A673 (cell line): ENCODE measurements around the gene LPP. TPM values are rescaled to one million over a fixed set of nuclear protein-coding genes. Genes with fewer than 3 reads are reported as not detected.

Experiments
- BruUV-seq: library from RNA; stranded (reverse); fragments of 400-500 nt; replicated peaks from 2 replicates; lab custom pipeline; 2021; lab: Mats Ljungman, UMichigan
- CTCF ChIA-PET: fragments of 300-600 bp; sonication (Branson Sonifier 250); formaldehyde crosslinking; loops from one replicate; lab custom pipeline; 2022; ENCODE audit warnings: antibody characterized with exemption; lab: Charles Lee
- POLR2A ChIA-PET: fragments of 300-600 bp; sonication (Branson Sonifier 250); formaldehyde crosslinking; loops from one replicate; lab custom pipeline; 2022; ENCODE audit warnings: antibody characterized with exemption; ENCODE audit not compliant: low non-redundant PET; lab: Charles Lee
- DNase-seq: peaks from one replicate; pipeline ENCODE4 v3.0.0-alpha.2; 2015; ENCODE audit warnings: low spot score
- H3K27ac ChIP-seq: fragments of 200-600 bp; sonication (generic); 2 replicates; pipeline ENCODE4 v1.5.1; 2016; ENCODE audit warnings: mixed run types, low read depth, mild to moderate bottlenecking, mixed read lengths, antibody characterized with exemption, low read length; ENCODE audit not compliant: poor library complexity, severe bottlenecking
- H3K27me3 ChIP-seq: fragments of 200-600 bp; sonication (generic); replicated peaks from 2 replicates; pipeline ENCODE4 v1.6.1; 2017; ENCODE audit warnings: mixed run types, low read depth, mild to moderate bottlenecking, mixed read lengths, antibody characterized with exemption, low read length; ENCODE audit not compliant: insufficient read depth, poor library complexity
- H3K36me3 ChIP-seq: fragments of 200-600 bp; sonication (generic); 2 replicates; pipeline ENCODE4 v1.6.1; 2016; ENCODE audit warnings: mixed run types, mild to moderate bottlenecking, mixed read lengths, antibody characterized with exemption, low read length; ENCODE audit not compliant: insufficient read depth, poor library complexity, severe bottlenecking
- H3K4me1 ChIP-seq: fragments of 200-600 bp; sonication (generic); 2 replicates; pipeline ENCODE4 v1.6.1; 2017; ENCODE audit warnings: mixed run types, mild to moderate bottlenecking, mixed read lengths, antibody characterized with exemption, low read length; ENCODE audit not compliant: insufficient read depth, poor library complexity, severe bottlenecking
- H3K4me3 ChIP-seq: fragments of 200-600 bp; sonication (generic); 2 replicates; pipeline ENCODE4 v1.5.1; 2016; ENCODE audit warnings: low read depth, mixed run types, mild to moderate bottlenecking, mixed read lengths, low read length; ENCODE audit not compliant: poor library complexity, severe bottlenecking
- H3K9me3 ChIP-seq: fragments of 200-600 bp; sonication (generic); 2 replicates; pipeline ENCODE4 v1.6.1; 2016; ENCODE audit warnings: mixed run types, low read depth, mild to moderate bottlenecking, mixed read lengths, antibody characterized with exemption, low read length; ENCODE audit not compliant: poor library complexity, severe bottlenecking
- EZH2 ChIP-seq: fragments of 200-600 bp; sonication (generic); IDR thresholded peaks from 2 replicates; pipeline ENCODE4 v1.6.1; 2017; ENCODE audit warnings: borderline replicate concordance, low read depth, mild to moderate bottlenecking, mixed read lengths, antibody characterized with exemption, low read length; ENCODE audit not compliant: poor library complexity, severe bottlenecking
- intact Hi-C: fragments of 100-400 bp; cut with micrococcal nuclease; formaldehyde crosslinking; loops from one replicate; pipeline ENCODE4 v1.10.0; 2022; ENCODE audit not compliant: unreplicated experiment
- total RNA-seq: library from RNA; stranded (reverse); gene quantifications from 2 replicates; pipeline ENCODE4 v1.2.3, GENCODE V29; 2021
- TF ChIP-seq, protein P1 (sequence below): fragments of 300-800, 200-600 bp; sonication (generic); conservative IDR thresholded peaks from 2 replicates; pipeline ENCODE4 v1.5.1; 2017; ENCODE audit warnings: low read depth, mild to moderate bottlenecking, antibody characterized with exemption, low read length, moderate library complexity, mixed read lengths

LPP gene
- total RNA-seq, 1 experiment from 2014 or later, result 39.7 TPM

DNA sequence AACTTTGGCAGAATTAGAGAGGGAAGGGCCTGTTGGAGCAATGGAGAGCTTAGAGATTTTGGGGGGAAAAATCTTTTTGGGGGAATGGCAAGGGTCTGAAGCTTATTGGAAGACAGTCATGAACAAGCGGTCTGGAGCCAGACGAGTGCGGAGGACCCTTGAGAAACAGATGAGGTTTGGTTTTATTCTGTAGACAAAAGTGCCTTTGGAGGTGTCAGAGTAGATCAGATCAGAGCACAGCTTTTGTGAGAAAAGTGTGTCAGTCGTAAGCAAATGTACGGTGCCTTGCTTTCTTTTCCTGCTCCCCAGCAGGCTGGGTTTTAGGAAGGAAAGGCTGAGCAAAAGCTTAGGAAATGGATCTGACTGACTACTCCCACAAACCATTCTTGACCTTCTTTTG lies 781.0 kb downstream of the LPP start:
- intact Hi-C loops, result no loop called here
- H3K9me3 ChIP-seq, result no peaks in the 10 kb centered on the region
- no peaks in the 10 kb centered on the region for H3K4me1 ChIP-seq
- BruUV-seq, result no TSS peak
- no peak overlapping the region for H3K27ac ChIP-seq
- H3K36me3 ChIP-seq, result no peaks in the 10 kb centered on the region
- DNase-seq, result no peak
- TF ChIP-seq EZH2, result no peak
- TF ChIP-seq, protein P1, sequence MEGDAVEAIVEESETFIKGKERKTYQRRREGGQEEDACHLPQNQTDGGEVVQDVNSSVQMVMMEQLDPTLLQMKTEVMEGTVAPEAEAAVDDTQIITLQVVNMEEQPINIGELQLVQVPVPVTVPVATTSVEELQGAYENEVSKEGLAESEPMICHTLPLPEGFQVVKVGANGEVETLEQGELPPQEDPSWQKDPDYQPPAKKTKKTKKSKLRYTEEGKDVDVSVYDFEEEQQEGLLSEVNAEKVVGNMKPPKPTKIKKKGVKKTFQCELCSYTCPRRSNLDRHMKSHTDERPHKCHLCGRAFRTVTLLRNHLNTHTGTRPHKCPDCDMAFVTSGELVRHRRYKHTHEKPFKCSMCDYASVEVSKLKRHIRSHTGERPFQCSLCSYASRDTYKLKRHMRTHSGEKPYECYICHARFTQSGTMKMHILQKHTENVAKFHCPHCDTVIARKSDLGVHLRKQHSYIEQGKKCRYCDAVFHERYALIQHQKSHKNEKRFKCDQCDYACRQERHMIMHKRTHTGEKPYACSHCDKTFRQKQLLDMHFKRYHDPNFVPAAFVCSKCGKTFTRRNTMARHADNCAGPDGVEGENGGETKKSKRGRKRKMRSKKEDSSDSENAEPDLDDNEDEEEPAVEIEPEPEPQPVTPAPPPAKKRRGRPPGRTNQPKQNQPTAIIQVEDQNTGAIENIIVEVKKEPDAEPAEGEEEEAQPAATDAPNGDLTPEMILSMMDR, result no peak
- ChIA-PET POLR2A (interaction anchor here (0.6 kb wide), 1 partner anchor 1957 kb away, joined by 3 read pairs; no protein-coding TSS in a partner anchor), CTCF (no interaction called here)
- H3K27me3 ChIP-seq, result no peaks in the 10 kb centered on the region
- H3K4me3 ChIP-seq, result no peak overlapping the region

DNA sequence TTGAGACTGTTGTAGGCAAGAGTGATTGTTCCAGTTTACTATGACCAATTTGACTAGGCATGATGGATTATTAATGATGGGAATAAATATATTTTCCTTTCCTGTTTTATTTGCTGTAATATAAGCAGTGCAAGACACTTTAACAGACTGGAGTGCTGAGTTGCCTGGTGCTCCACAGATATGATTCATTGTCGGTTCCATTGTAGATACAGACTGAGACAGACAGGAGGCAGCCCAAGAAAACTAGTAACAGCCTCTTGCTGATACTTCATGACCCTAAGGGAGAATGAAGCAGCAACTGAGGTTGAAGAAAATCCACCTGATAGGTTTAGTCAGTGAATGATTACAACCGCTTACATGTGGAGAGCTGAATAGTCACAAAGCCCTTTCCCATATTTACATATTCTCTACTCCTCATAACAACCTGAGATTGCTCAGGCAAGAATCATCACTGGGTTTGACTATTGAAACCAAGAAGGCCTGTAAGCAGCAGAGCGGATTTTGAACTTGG lies 782.7 kb downstream of the LPP start:
- H3K4me1 ChIP-seq, result no peaks in the 10 kb centered on the region
- ChIA-PET CTCF (no interaction called here), POLR2A (interaction anchor here (0.6 kb wide), 1 partner anchor 1192 kb away, joined by 4 read pairs; no protein-coding TSS in a partner anchor)
- no TSS peak for BruUV-seq
- intact Hi-C loops, result no loop called here
- TF ChIP-seq EZH2, result no peak
- TF ChIP-seq, protein P1, result no peak
- H3K9me3 ChIP-seq, result no peaks in the 10 kb centered on the region
- DNase-seq, result no peak
- H3K27me3 ChIP-seq, result no peaks in the 10 kb centered on the region
- no peak overlapping the region for H3K27ac ChIP-seq
- no peaks in the 10 kb centered on the region for H3K36me3 ChIP-seq
- H3K4me3 ChIP-seq, result no peak overlapping the region

DNA sequence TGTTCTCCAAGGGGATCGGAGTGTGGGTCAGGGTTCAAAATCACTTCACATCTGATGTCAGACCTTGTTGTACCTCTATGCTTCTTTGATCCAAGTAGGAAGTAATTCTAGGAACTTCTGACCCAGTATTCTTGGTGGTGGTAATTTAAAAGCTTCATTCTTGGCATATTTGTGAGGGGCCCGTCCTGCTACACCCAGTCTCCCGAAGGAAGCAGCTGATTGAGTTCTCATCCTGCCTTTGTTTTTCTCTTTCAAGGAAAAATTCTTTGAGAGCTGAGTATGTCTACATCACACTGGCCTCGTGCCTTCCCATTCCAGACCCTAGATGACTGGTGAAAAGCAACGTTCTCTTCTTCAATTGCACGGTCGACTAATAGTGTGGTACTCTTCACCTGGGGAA lies 783.4 kb downstream of the LPP start:
- H3K4me3 ChIP-seq, result no peak overlapping the region
- no peak for DNase-seq
- no peaks in the 10 kb centered on the region for H3K36me3 ChIP-seq
- CTCF ChIA-PET, result no interaction called here
- no TSS peak for BruUV-seq
- TF ChIP-seq EZH2, result no peak
- TF ChIP-seq, protein P1, result no peak
- no peak overlapping the region for H3K27ac ChIP-seq
- no peaks in the 10 kb centered on the region for H3K27me3 ChIP-seq
- no peaks in the 10 kb centered on the region for H3K9me3 ChIP-seq
- POLR2A ChIA-PET, result interaction anchor here (0.6 kb wide), 1 partner anchor 1193 kb away, joined by 4 read pairs; no protein-coding TSS in a partner anchor
- intact Hi-C loops, result no loop called here
- no peaks in the 10 kb centered on the region for H3K4me1 ChIP-seq
